Endothelial cell of umbilical vein (primary cell): ENCODE data around the gene CCT2. TPM values are rescaled to one million over a fixed set of nuclear protein-coding genes. Genes with fewer than 3 reads are reported as not detected.

Experiments used
- BruUV-seq: library from RNA; stranded (reverse); fragments of 400-500 nt; replicated peaks from 2 replicates; lab custom pipeline; 2021; lab: Mats Ljungman, UMichigan
- CTCF ChIA-PET: fragments of 300-600, 350-600 bp; sonication (Branson Sonifier 250); formaldehyde crosslinking; loops from one replicate; lab custom pipeline; 2021; ENCODE audit warnings: antibody characterized with exemption, inconsistent platforms; lab: Charles Lee
- POLR2A ChIA-PET: fragments of 300-600, 350-600 bp; sonication (Branson Sonifier 250); formaldehyde crosslinking; loops from one replicate; lab custom pipeline; 2021; ENCODE audit warnings: antibody characterized with exemption, inconsistent platforms; lab: Charles Lee
- DNase-seq: peaks from one replicate; pipeline ENCODE4 v3.0.0-alpha.2; 2011; ENCODE audit warnings: low read depth, low spot score
- FAIRE-seq: peaks from 2 replicates; lab custom pipeline; 2011; peaks lifted over from hg19 to GRCh38; lab: Jason Lieb, UNC
- H2AFZ ChIP-seq: 2 replicates; pipeline ENCODE4 v1.6.0; 2012; ENCODE audit warnings: low read depth, low read length, control low read depth, inconsistent platforms
- H3K27ac ChIP-seq: 2 replicates; pipeline ENCODE4 v1.5.1; 2011; ENCODE audit warnings: low read depth, mild to moderate bottlenecking, control low read depth, low read length, moderate library complexity; ENCODE audit not compliant: insufficient read depth
- H3K27me3 ChIP-seq, 2 experiments: 2 replicates each; pipeline versions ENCODE4 v1.6.0 to v1.6.1; 2011; ENCODE audit warnings: low read length in 2 of 2, mixed read lengths in 1 of 2; ENCODE audit not compliant: control insufficient read depth in 2 of 2, insufficient read depth in 2 of 2
- H3K36me3 ChIP-seq, 2 experiments: 2 replicates in 1 of 2; 3 replicates in 1 of 2; pipeline ENCODE4 v1.5.1; 2011; ENCODE audit warnings: low read length in 2 of 2, mild to moderate bottlenecking in 1 of 2, moderate library complexity in 1 of 2; ENCODE audit not compliant: control insufficient read depth in 2 of 2, insufficient read depth in 2 of 2; ENCODE audit errors: extremely low read depth in 1 of 2
- H3K4me1 ChIP-seq: 3 replicates; pipeline ENCODE4 v1.5.1; 2011; ENCODE audit warnings: mild to moderate bottlenecking, low read length; ENCODE audit not compliant: control insufficient read depth, insufficient read depth; ENCODE audit errors: extremely low read depth
- H3K4me2 ChIP-seq: 2 replicates; pipeline ENCODE4 v1.6.1; 2011; ENCODE audit warnings: low read length, control low read depth, mixed read lengths; ENCODE audit not compliant: insufficient read depth
- H3K4me3 ChIP-seq, 3 experiments: fragments of 200-600 bp in 1 of 3; sonication (generic), shearing (Covaris generic) in 1 of 3; replicated peaks in 1 of 3; 2 replicates each; pipeline ENCODE4 v1.5.1; 2011 to 2016; ENCODE audit warnings: control low read depth in 3 of 3, low read length in 3 of 3, mild to moderate bottlenecking in 2 of 3, inconsistent platforms in 1 of 3, low read depth in 1 of 3, moderate library complexity in 1 of 3; ENCODE audit not compliant: insufficient read depth in 1 of 3
- H3K79me2 ChIP-seq: 2 replicates; pipeline ENCODE4 v1.6.0; 2012; ENCODE audit warnings: low read length, inconsistent platforms; ENCODE audit not compliant: control insufficient read depth, insufficient read depth
- H3K9ac ChIP-seq: replicated peaks from 2 replicates; pipeline ENCODE3; 2011; ENCODE audit warnings: low read length, control low read depth; ENCODE audit not compliant: insufficient read depth; ENCODE audit errors: extremely low read depth
- H3K9me1 ChIP-seq: replicated peaks from 3 replicates; pipeline ENCODE4 v1.6.0; 2011; ENCODE audit warnings: mild to moderate bottlenecking, low read length; ENCODE audit not compliant: control insufficient read depth, insufficient read depth; ENCODE audit errors: extremely low read depth
- H3K9me3 ChIP-seq: replicated peaks from 2 replicates; pipeline ENCODE4 v1.5.1; 2012; ENCODE audit warnings: low read length, inconsistent platforms; ENCODE audit not compliant: control insufficient read depth, insufficient read depth
- H4K20me1 ChIP-seq: replicated peaks from 2 replicates; pipeline ENCODE3; 2011; ENCODE audit warnings: mild to moderate bottlenecking, low read length; ENCODE audit not compliant: control insufficient read depth, insufficient read depth; ENCODE audit errors: extremely low read depth
- EZH2 ChIP-seq: IDR thresholded peaks from 2 replicates; pipeline ENCODE4 v1.6.1; 2012; ENCODE audit warnings: borderline replicate concordance, low read depth, mild to moderate bottlenecking, moderate library complexity, low read length, inconsistent platforms; ENCODE audit not compliant: severe bottlenecking
- FOS ChIP-seq: IDR thresholded peaks from 2 replicates; pipeline ENCODE4 v1.6.1; 2011; ENCODE audit warnings: mild to moderate bottlenecking, low read length, moderate library complexity, borderline replicate concordance; ENCODE audit not compliant: insufficient read depth
- GATA2 ChIP-seq: IDR thresholded peaks from 2 replicates; pipeline ENCODE4 v1.7.0; 2011; ENCODE audit warnings: low read depth, mild to moderate bottlenecking, moderate library complexity, mixed read lengths, low read length; ENCODE audit not compliant: insufficient read length, insufficient read depth
- JUN ChIP-seq: IDR thresholded peaks from 2 replicates; pipeline ENCODE4 v1.6.1; 2011; ENCODE audit warnings: borderline replicate concordance, low read depth; ENCODE audit not compliant: insufficient read length, insufficient read depth
- MYC ChIP-seq: IDR thresholded peaks from one replicate; pipeline ENCODE4 v1.6.1; 2011; ENCODE audit warnings: mild to moderate bottlenecking, low read depth, low read length
- POLR2A ChIP-seq: IDR thresholded peaks from 2 replicates; pipeline ENCODE4 v1.6.1; 2012; ENCODE audit warnings: low read depth, mild to moderate bottlenecking, control low read depth, low read length
- POLR2AphosphoS5 ChIP-seq: IDR thresholded peaks from 2 replicates; pipeline ENCODE4 v1.6.1; 2012; ENCODE audit warnings: low read depth, mild to moderate bottlenecking, control low read depth, low read length, moderate library complexity; ENCODE audit not compliant: insufficient read depth
- dilution Hi-C: fragments of 300-500 bp; cut with MboI; formaldehyde crosslinking; loops from one replicate; pipeline ENCODE4 v1.15.0; 2019; ENCODE audit warnings: low sequenced_read_pairs; ENCODE audit not compliant: extremely low pct_ligation_motif_present
- intact Hi-C: fragments of 100-400 bp; cut with micrococcal nuclease; formaldehyde crosslinking; loops from one replicate; pipeline ENCODE4 v1.10.0; 2022
- polyA plus RNA-seq, 4 experiments: library from polyadenylated mRNA; depleted of rRNA in 3 of 4; stranded (reverse) in 3 of 4; unstranded in 1 of 4; fragments of >200 nt; gene quantifications; 2 replicates each; pipeline versions ENCODE4 v1.2.1 to v1.2.3, GENCODE V29; 2011 to 2012; ENCODE audit warnings: missing spikeins in 1 of 4
- total RNA-seq: library from RNA; stranded (reverse); gene quantifications from 2 replicates; pipeline ENCODE4 v1.2.3, GENCODE V29; 2021
- TF ChIP-seq, protein P1 (sequence below), 2 donors: IDR thresholded peaks; 1 replicate in 1 of 2; 2 replicates in 1 of 2; pipeline ENCODE4 v1.5.1; 2011; ENCODE audit warnings: low read length in 2 of 2, mild to moderate bottlenecking in 2 of 2, moderate library complexity in 2 of 2, control low read depth in 1 of 2, inconsistent platforms in 1 of 2, low read depth in 1 of 2; ENCODE audit not compliant: insufficient read depth in 1 of 2; ENCODE audit errors: extremely low read depth in 1 of 2
- TF ChIP-seq, protein P2 (sequence below): IDR thresholded peaks from 2 replicates; pipeline ENCODE4 v1.6.1; 2011; ENCODE audit not compliant: insufficient read depth, insufficient read length

CCT2 gene
- total and polyA plus RNA-seq, 2 donors (not counting 3 experiments of a cell fraction or from before 2014, with no cell fraction given) = 138 to 245 TPM

DNA sequence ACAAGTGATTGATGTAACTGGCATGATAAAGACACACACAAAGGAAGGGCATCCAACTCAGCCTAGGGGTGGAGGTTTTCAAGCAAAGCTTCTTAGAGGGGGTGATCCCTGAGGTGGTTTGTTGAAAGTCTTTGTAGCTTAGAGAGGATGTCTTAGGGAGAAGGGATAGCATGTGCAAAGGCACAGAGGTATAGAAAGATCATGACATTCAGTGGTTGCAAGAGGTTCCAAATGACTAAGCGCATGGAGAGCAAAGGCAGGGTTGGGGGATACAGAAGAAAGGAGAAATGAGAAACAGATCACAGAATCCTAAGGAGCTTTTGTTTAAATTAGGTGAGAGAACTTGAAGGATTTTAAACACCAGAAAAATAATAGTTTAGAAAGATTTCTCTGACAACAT is 5.2 kb upstream of the CCT2 start:
- H3K4me1 ChIP-seq = no peaks in the 10 kb centered on the region
- TF ChIP-seq GATA2 (no peak), MYC (no peak)
- H3K4me2 ChIP-seq = no peak overlapping the region
- POLR2A ChIA-PET = no interaction called here
- H3K27ac ChIP-seq = no peak overlapping the region
- H3K4me3 ChIP-seq = no peak overlapping the region
- CTCF ChIA-PET = interaction anchor here (0.7 to 2.8 kb wide), 5 partner anchors 10 to 1062 kb away, joined by 3 to 39 read pairs (median 4); no protein-coding TSS in a partner anchor
- no peak overlapping the region for H2AFZ ChIP-seq
- BruUV-seq = no TSS peak
- H3K9ac ChIP-seq = no peak overlapping the region
- dilution Hi-C loops (loop anchor here (25.0 kb wide), 1 partner anchor 193 kb away; no protein-coding TSS in a partner anchor), intact Hi-C loops (no loop called here)
- H3K36me3 ChIP-seq = no peaks in the 10 kb centered on the region
- H3K79me2 ChIP-seq = no peaks in the 10 kb centered on the region
- H4K20me1 ChIP-seq = no peaks in the 10 kb centered on the region
- no peaks in the 10 kb centered on the region for H3K9me1 ChIP-seq
- no peaks in the 10 kb centered on the region for H3K9me3 ChIP-seq
- DNase-seq (no peak), FAIRE-seq (no peak)
- no peaks in the 10 kb centered on the region for H3K27me3 ChIP-seq

DNA sequence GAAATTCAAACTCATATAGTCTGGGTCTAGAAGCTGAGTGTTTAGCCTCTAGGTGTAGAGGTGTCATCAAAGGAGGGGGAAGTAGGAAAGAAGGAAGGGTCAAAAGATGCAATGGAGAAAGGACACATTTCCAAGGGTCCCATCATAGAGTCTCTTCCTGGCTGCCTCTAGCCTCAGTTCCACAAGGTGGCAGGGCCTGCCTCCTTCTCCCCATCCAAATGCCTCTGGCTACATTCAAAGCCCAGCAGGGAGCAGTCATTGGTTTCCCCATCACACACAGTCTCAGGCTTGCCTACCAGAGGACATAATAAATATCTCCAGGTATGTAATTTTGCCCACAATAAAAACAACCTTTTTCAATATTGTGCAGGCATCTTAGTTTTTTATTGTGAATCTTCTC is 2.1 kb upstream of the CCT2 start:
- peaks cover 3% of the 10 kb centered on the region for H4K20me1 ChIP-seq
- no peaks in the 10 kb centered on the region for H3K9me3 ChIP-seq
- intact Hi-C loops (no loop called here), dilution Hi-C loops (loop anchor here (25.0 kb wide), 1 partner anchor 196 kb away; no protein-coding TSS in a partner anchor)
- H3K9ac ChIP-seq = no peak overlapping the region
- no peak overlapping the region for H3K4me3 ChIP-seq
- no TSS peak for BruUV-seq
- H3K27ac ChIP-seq = no peak overlapping the region
- ChIA-PET CTCF (interaction anchor here (2.0 kb wide), 1 partner anchor 13 kb away, joined by 7 read pairs; no protein-coding TSS in a partner anchor), POLR2A (interaction anchor here (0.6 kb wide), 1 partner anchor 1079 kb away, joined by 3 read pairs; no protein-coding TSS in a partner anchor)
- no peak overlapping the region for H3K4me2 ChIP-seq
- H3K36me3 ChIP-seq = peaks cover 0 to 8% of the 10 kb centered on the region in 2 experiments
- DNase-seq (no peak), FAIRE-seq (no peak)
- TF ChIP-seq, protein P1, sequence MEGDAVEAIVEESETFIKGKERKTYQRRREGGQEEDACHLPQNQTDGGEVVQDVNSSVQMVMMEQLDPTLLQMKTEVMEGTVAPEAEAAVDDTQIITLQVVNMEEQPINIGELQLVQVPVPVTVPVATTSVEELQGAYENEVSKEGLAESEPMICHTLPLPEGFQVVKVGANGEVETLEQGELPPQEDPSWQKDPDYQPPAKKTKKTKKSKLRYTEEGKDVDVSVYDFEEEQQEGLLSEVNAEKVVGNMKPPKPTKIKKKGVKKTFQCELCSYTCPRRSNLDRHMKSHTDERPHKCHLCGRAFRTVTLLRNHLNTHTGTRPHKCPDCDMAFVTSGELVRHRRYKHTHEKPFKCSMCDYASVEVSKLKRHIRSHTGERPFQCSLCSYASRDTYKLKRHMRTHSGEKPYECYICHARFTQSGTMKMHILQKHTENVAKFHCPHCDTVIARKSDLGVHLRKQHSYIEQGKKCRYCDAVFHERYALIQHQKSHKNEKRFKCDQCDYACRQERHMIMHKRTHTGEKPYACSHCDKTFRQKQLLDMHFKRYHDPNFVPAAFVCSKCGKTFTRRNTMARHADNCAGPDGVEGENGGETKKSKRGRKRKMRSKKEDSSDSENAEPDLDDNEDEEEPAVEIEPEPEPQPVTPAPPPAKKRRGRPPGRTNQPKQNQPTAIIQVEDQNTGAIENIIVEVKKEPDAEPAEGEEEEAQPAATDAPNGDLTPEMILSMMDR (IDR thresholded peaks at IDR 0.05; ENCODE audit: extremely low read depth in 1 of 2, insufficient read depth in 1 of 2, low read depth in 1 of 2, low read length in 2 of 2) = no peak
- TF ChIP-seq FOS = no peak
- no peak for TF ChIP-seq MYC
- no peak for TF ChIP-seq POLR2A
- no peak for TF ChIP-seq POLR2AphosphoS5
- TF ChIP-seq GATA2 = no peak
- no peak for TF ChIP-seq JUN
- no peak for TF ChIP-seq EZH2
- TF ChIP-seq, protein P2, sequence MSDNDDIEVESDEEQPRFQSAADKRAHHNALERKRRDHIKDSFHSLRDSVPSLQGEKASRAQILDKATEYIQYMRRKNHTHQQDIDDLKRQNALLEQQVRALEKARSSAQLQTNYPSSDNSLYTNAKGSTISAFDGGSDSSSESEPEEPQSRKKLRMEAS = no peak
- H3K9me1 ChIP-seq = no peaks in the 10 kb centered on the region
- peaks cover 23% of the 10 kb centered on the region for H3K79me2 ChIP-seq
- peaks cover 8% of the 10 kb centered on the region for H3K4me1 ChIP-seq
- H3K27me3 ChIP-seq = no peaks in the 10 kb centered on the region
- no peak overlapping the region for H2AFZ ChIP-seq
